ENCODE results near the gene TPX2.

TPX2 gene

DNA sequence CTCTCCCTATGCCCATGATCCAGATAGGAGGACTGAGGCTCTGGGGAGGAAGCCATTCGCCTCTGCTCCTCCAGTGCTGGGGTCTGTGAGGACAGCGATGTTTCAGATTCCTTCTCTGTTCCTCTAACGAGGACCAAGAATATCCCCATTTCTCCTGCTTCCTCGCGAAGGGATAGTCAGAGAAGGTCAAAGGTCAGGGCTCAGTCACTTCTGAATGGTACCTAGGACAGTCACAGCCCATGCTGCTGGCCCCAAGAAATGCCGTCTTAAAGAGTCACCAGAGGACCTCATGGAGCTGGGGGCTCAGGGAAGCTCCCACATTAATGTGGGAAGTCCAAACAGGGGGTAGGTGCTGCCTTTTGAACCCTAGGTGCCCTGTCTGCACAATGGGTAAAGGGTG, 104.2 kb downstream of the TPX2 start:
- Histone ChIP-seq H3K9ac (ENCODE audit: low read length) (no peak overlapping the region), H3F3A (ENCODE audit: insufficient read depth) (no peaks in the 10 kb centered on the region), H4K20me1 (ENCODE audit: low read depth, low read length) (no peaks in the 10 kb centered on the region), H3K36me3 (ENCODE audit: low read length) (no peaks in the 10 kb centered on the region), H3K4me3 (ENCODE audit: insufficient read depth, low read length, poor library complexity, severe bottlenecking) (no peak overlapping the region), H2AFZ (ENCODE audit: low read depth, low read length, severe bottlenecking) (no peak overlapping the region), H3K27me3 (ENCODE audit: low read length) (no peaks in the 10 kb centered on the region), H3K9me2 (replicated peaks; ENCODE audit: insufficient read depth, low read length) (no peaks in the 10 kb centered on the region), H3K4me2 (ENCODE audit: low read depth, low read length, poor library complexity, severe bottlenecking) (no peak overlapping the region), H3K79me2 (ENCODE audit: insufficient read depth, low read length) (no peaks in the 10 kb centered on the region), H3K9me3 (ENCODE audit: insufficient read depth, low read length) (no peaks in the 10 kb centered on the region), H3K27ac (ENCODE audit: low read depth, low read length) (no peak overlapping the region)
- no peak for TF ChIP-seq EZH2phosphoT487 (conservative IDR thresholded peaks at IDR 0.05; ENCODE audit: low read length)
- TF ChIP-seq, protein P1, sequence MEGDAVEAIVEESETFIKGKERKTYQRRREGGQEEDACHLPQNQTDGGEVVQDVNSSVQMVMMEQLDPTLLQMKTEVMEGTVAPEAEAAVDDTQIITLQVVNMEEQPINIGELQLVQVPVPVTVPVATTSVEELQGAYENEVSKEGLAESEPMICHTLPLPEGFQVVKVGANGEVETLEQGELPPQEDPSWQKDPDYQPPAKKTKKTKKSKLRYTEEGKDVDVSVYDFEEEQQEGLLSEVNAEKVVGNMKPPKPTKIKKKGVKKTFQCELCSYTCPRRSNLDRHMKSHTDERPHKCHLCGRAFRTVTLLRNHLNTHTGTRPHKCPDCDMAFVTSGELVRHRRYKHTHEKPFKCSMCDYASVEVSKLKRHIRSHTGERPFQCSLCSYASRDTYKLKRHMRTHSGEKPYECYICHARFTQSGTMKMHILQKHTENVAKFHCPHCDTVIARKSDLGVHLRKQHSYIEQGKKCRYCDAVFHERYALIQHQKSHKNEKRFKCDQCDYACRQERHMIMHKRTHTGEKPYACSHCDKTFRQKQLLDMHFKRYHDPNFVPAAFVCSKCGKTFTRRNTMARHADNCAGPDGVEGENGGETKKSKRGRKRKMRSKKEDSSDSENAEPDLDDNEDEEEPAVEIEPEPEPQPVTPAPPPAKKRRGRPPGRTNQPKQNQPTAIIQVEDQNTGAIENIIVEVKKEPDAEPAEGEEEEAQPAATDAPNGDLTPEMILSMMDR (IDR thresholded peaks at IDR 0.05; ENCODE audit: insufficient read depth, low read length, poor library complexity, severe bottlenecking), result no peak

DNA sequence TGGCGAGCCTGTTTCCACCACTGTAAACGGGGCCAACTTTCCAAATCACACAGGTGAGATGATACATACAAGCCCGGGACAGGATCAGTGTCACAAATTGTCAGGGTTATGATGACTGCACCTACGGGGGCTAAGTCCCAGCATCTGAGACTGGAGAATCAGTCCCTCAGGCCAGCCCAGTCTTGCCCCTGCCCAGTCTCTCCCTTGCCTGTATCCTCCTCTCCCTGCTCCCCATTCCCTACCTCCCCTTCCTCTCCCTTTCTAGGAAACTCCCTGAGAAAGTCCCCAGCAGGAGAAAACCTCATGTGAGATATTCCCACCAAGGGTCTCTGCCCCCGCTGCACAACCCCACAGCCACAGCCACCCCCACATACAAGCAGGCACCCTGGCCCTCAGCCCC, 104.8 kb downstream of the TPX2 start:
- H3K27me3 ChIP-seq (ENCODE audit: low read length), result no peaks in the 10 kb centered on the region
- no peak overlapping the region for H3K4me2 ChIP-seq (ENCODE audit: low read depth, low read length, poor library complexity, severe bottlenecking)
- H4K20me1 ChIP-seq (ENCODE audit: low read depth, low read length), result no peaks in the 10 kb centered on the region
- H3K27ac ChIP-seq (ENCODE audit: low read depth, low read length), result no peak overlapping the region
- no peak for TF ChIP-seq EZH2phosphoT487 (conservative IDR thresholded peaks at IDR 0.05; ENCODE audit: low read length)
- TF ChIP-seq, protein P1 (IDR thresholded peaks at IDR 0.05; ENCODE audit: insufficient read depth, low read length, poor library complexity, severe bottlenecking), result no peak
- no peak overlapping the region for H2AFZ ChIP-seq (ENCODE audit: low read depth, low read length, severe bottlenecking)
- no peaks in the 10 kb centered on the region for H3K9me3 ChIP-seq (ENCODE audit: insufficient read depth, low read length)
- H3K9ac ChIP-seq (ENCODE audit: low read length), result no peak overlapping the region
- H3K79me2 ChIP-seq (ENCODE audit: insufficient read depth, low read length), result no peaks in the 10 kb centered on the region
- no peaks in the 10 kb centered on the region for H3K9me2 ChIP-seq (replicated peaks; ENCODE audit: insufficient read depth, low read length)
- H3K36me3 ChIP-seq (ENCODE audit: low read length), result no peaks in the 10 kb centered on the region
- no peak overlapping the region for H3K4me3 ChIP-seq (ENCODE audit: insufficient read depth, low read length, poor library complexity, severe bottlenecking)
- H3F3A ChIP-seq (ENCODE audit: insufficient read depth), result no peaks in the 10 kb centered on the region

DNA sequence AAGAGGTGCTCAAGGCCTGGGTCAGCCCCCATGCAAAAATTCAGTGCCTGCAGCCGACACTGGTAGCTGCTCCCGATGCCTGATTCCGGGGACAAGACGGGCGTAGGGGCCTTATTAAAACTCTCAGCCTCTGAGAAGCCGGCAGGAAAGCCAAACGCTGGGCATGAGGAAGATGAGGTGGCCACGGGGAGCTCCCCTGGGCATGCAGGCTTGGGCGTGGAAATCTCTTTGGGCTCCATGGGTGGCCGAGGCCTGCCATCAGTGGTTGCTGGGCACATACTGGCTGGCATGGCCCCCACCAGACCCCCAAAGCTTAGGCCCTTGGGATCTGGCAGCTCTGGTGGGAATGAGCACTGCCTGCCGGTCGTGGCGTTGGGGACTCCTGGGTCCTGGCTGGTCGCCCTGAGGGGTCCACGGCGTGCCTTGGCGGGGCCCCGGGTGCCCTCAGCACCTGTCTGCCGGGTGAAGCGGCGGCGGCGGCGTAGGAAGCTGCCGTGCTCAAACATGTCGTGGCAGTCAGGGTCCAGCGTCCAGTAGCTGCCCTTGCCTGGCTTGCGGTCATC, 105.7 kb downstream of the TPX2 start:
- Histone ChIP-seq H3K4me3 (ENCODE audit: insufficient read depth, low read length, poor library complexity, severe bottlenecking) (no peak overlapping the region), H3K9ac (ENCODE audit: low read length) (no peak overlapping the region), H3K9me3 (ENCODE audit: insufficient read depth, low read length) (no peaks in the 10 kb centered on the region), H3K27ac (ENCODE audit: low read depth, low read length) (no peak overlapping the region), H3K79me2 (ENCODE audit: insufficient read depth, low read length) (no peaks in the 10 kb centered on the region), H3K4me2 (ENCODE audit: low read depth, low read length, poor library complexity, severe bottlenecking) (no peak overlapping the region), H3F3A (ENCODE audit: insufficient read depth) (no peaks in the 10 kb centered on the region), H3K36me3 (ENCODE audit: low read length) (no peaks in the 10 kb centered on the region), H4K20me1 (ENCODE audit: low read depth, low read length) (no peaks in the 10 kb centered on the region), H2AFZ (ENCODE audit: low read depth, low read length, severe bottlenecking) (no peak overlapping the region), H3K9me2 (replicated peaks; ENCODE audit: insufficient read depth, low read length) (no peaks in the 10 kb centered on the region), H3K27me3 (ENCODE audit: low read length) (no peaks in the 10 kb centered on the region)
- TF ChIP-seq EZH2phosphoT487 (conservative IDR thresholded peaks at IDR 0.05; ENCODE audit: low read length), result no peak
- TF ChIP-seq, protein P1 (IDR thresholded peaks at IDR 0.05; ENCODE audit: insufficient read depth, low read length, poor library complexity, severe bottlenecking), result no peak
